NCI-H2196 (cell line): Measurements from ENCODE around the gene TMEM130.
"Not testable (repeated sequence)": the region's sequence is repeated elsewhere in the genome, so short reads cannot be mapped to it uniquely, and the experiment has no call there.

Experiments used
- DNase-seq: peaks from one replicate; lab custom pipeline; 2025; ENCODE audit not compliant: unreplicated experiment; lab: John Stamatoyannopoulos, UW

Gene TMEM130

DNA sequence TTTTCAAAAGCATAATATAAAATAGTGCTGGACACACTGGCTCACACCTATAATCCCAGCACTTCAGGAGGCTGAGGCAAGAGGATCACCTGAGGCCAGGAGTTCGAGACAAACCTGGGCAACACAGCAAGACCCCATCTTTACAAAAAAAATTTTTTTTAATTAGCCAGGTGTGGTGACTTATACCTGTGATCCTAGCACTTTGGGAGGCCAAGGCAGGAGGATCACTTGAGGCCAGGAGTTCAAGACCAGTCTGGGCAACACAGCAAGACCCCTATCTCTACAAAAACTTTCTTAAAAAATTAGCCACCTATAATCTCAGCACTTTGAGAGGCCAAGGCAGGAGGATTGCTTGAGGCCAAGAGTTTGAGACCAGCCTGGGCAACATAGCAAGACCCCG is 27.3 kb downstream of the TMEM130 start:
- not testable (repeated sequence) for DNase-seq

DNA sequence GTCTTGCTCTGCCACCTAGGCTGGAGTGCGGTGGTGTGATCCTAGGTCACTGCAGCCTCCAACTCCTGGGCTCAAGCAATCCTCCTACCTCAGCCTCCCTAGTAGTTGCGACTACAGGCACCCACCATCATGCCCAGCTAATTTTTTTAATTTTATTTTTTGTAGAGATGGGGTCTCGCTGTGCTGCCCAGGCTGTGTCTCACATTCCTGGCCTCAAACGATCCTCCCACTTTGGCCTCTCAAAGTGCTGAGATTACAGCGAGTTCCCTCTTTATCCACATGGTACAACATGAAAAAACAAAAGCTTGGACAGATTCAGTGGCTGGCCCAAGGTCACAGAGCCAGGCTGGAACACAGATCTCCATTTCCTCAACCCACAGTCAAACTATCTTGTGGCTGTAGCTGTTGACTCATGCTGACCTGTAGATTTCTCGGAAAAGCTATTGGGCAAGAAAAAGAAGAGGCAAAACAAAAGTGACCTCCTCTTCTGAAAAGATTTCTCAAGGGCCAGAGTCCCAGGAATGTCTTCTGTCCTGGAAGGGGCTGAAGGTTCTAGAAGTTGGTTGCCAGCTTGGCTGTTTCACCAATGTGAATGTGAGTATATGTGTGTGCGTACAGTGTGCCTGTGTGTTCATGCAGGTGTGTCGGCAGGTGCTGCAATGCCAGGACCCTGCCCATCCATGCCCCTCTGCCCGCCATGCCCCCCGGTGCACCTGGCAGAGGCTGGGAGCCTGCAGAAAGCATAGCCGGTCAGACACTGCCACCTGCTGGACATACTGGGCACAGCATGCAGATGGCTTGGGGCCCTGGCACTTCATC is 28.4 kb downstream of the TMEM130 start:
- DNase-seq = peak; percentile 55

DNA sequence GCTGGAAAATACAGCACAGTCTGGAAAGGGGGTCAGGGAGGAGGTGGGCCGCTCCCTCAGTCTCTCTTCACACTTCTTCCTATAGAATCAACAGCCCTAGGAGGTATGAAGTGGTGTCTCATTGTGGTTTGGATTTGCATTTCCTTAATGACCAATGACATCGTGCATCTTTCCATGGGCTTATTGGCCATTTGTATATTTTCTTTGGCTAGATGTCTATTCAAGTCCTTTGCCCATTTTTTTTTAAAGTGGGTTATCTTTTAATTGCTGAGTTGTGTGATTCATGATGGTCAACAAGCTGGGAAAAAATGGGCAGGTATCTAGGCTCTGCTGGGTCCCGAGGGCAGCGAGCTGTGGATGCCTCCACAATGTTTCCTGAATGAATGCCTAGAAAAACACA is 29.1 kb downstream of the TMEM130 start:
- no peak for DNase-seq

DNA sequence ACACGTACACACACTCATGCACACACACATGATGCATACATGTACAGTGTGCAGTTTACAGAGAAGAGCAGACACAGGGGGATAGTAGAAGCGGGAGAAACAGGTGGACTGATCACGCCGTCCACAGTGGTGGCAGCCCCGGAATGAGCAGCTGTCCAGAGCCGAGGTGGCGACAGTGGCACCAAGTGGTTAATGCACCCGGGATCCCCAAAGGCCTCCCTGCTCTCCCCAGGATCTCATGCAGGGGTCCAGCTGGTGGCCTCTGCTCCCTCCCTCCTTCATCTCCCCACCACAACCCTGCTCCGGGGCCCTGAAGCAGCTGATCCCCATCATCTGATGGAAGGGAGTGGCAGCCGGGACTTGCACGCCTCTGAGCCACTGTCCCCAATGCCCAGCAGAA is 29.7 kb downstream of the TMEM130 start:
- no peak for DNase-seq

DNA sequence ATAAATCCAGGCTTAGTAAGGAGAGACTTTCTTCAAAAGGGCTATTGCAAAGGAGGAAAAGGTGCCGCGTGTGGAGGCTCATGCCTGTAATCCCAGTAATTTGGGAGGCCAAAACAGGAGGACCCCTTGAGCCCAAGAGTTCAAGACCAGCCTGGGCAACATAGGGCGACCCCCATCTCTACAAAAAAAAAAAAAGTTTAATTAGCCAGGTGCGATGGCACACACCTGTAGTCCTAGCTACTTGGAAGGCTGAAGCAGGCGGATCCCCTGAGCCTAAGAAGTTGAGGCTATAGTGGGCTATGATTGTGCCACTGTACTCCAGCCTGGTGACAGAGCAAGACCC is 32.2 kb downstream of the TMEM130 start:
- no peak for DNase-seq

DNA sequence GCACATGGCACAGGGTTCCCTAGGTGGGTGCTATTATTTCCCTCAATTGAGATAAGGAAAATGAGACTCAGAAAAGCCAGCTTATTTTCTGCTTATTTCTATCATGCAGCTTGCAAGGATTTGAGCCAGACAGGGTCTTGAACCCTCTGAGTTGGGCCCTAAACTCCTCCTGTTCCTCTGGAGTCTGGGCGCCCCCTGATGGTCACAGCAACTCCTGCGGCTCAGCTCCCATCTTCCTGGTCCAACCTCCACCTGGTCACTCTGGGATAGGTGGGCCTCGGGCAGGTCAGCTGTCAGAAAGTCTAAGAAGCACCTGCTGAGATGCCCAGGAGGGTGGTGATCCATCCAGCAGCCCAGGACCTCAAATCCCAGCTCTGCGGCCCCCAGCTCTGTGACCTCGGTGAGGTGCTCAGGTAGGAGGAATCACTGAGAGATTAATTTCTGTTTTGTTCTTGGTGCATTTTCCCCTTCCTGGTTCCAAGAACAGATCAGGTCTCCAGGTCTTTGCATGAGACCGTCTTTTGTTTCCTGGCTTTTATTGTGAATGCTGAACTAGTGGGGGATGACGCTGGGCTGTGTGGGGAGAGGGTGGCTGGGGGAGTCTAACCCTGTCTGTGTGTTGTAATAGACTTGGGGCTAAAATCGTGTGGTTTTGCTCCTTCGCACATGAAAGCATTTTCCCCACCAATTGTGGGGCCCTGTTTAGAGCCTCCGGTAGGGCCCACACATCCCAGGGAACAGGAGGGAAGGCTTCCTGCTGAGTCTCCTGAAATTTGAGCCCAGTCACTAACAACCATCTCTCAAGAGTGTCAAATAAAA is 32.8 kb downstream of the TMEM130 start:
- peak; percentile 51 for DNase-seq

GRCh38 chr7:98834949-98835348 is 34.9 kb downstream of the TMEM130 start:
- DNase-seq = no peak

GRCh38 chr7:98833022-98833421 is 36.8 kb downstream of the TMEM130 start:
- DNase-seq = no peak

GRCh38 chr7:98831641-98832221 is 38.1 kb downstream of the TMEM130 start:
- DNase-seq = peak; percentile 20

- DNase-seq = no peak
Observed at GRCh38 chr7:98830972-98831548, 38.8 kb downstream of the TMEM130 start.

DNA sequence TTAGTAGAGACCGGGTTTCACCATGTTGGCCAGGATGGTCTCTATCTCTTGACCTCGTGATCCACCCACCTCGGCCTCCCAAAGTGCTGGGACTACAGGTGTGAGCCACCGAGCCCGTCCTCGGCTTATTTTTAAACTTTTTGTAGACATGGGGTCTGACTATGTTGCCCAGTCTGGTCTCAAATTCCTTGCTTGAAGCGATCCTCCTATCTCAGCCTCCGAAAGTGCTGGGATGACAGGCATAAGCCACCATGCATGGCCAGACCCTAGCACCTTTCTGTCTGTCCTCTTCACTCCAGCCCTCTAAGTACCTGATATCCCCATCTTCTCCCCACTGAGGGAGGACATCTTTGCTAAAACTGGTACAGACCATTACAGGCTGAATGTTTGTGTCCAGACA is 41.4 kb downstream of the TMEM130 start:
- no peak for DNase-seq

DNA sequence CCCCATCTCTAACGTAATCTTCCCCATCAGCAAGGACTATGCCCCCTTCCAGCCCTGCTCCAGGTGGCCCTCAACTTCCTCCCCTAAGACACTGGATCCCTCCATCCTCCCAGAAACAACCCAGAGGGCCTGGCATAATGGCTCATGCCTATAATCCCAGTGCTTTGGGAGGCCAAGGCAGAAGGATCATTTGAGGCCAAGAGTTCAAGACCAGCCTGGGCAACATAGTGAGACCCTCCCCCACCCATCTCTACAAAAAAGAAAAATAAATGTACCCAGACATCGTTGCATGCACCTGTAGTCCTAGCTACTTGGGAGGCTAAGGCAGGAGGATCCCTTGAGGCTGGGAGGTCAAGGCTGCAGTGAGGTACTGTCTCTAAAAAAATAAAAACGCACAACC is 42.6 kb downstream of the TMEM130 start:
- no peak for DNase-seq

DNA sequence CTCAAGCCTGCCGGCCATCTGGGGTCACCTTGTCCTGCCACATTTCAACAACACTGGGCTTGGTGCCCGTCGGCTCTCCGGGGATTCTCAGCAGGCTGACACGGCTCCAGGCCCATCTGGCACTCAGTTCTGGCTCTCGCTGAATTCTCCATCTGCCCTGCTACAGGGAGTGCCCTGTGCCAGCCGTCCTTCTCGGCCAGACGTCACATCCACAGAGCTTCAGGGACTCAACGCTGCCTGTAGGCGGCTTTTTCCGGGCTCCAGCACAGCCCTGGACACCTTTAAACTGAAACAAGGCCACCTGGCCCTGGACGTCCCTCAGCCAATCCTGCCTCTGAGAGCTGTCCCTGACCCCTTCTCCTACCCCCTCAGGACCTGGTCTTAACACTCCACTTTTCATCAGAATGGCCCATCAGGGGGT is 43.0 kb downstream of the TMEM130 start:
- peak; percentile 60 for DNase-seq

GRCh38 chr7:98826387-98826786 is 43.4 kb downstream of the TMEM130 start:
- DNase-seq = no peak

- DNase-seq = no peak
Observed at GRCh38 chr7:98823226-98823625, 46.6 kb downstream of the TMEM130 start.

DNA sequence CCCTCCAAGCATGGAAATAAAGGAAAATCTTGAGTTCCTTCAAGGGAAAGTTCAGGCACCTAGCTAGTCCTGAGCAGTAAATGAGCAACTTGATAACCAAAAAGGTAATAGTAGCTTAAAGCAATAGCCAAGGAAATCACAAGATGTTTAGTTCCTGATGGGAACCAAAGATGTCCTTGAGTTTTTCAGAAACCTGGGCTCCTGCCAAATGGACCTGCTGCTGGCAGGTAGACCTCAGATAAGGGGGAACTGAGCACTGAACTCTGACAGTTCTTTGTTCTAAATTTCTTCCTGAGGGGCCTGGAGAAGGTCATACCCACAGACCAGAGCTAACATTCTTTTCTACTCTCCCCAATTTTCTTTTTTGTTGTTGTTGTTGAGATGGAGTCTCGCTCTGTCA is 48.5 kb downstream of the TMEM130 start:
- no peak for DNase-seq

DNA sequence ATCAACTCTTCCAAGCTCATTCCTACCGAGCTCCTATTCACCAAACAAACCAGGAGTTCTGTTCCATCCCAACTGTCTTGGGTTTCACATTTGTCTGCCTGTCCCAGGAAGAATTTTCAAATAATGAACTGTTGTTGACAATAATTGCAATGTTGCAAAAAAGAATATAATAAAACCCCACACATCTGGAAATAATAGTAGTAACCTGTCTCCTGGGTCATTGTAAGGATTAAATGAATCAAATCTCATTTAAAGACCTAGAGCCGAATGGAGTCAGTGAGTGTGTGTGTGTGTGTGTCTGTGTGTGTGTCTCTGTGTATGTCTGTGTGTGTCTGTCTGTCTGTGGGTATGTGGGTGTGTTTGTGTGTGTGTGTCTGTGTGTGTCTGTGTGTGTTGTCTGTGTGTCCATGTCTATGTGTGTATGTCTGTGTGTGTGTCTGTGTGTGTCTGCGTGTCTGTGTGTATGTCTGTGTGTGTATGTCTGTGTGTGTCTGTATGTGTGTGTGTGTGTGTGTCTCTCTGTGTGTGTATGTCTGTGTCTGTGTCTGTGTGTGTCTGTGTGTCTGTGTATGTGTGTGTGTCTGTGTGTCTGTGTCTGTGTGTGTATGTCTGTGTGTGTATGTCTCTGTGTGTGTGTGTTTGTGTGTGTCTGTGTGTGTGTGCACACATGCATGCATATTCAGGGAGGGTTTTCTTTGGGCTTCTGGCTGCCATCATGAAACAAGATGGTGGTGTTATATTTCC is 52.7 kb downstream of the TMEM130 start:
- DNase-seq = no peak

DNA sequence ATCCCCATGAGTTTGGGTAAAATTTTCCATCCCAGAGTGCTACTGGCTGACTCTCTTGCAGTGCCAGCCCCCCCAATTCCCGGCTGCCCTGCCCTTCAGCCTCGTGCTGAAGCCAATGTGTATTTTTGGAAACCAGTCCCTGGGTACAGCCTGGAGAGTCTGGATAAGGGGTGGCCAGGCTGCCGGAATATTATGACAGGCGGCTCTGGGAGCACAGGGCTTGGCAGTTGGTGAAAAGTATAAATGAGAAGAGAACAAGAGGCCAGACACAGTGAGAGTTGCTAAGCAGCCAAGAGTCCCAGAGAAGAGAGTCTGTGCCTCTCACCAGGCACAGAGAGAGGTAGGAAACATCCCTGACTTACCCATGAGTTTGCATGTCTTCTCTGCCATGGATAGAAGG is 53.6 kb downstream of the TMEM130 start:
- no peak for DNase-seq

DNA sequence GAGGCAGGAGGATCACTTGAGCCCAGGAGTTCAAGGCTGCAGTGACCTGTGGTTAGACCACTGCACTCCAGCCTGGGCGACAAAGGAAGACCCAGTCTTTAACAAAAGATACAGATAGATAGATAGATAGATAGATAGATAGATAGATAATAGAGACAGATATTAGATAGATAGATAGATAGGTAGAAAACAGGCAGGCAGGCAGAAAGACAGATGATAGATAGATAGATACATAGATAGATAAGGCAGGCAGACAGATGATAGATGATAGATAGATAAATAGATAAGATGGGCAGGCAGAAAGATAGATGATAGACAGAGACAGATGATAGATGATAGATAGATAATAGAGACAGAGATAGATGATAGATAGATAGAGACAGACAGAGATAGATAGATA is 54.5 kb downstream of the TMEM130 start:
- no peak for DNase-seq

DNA sequence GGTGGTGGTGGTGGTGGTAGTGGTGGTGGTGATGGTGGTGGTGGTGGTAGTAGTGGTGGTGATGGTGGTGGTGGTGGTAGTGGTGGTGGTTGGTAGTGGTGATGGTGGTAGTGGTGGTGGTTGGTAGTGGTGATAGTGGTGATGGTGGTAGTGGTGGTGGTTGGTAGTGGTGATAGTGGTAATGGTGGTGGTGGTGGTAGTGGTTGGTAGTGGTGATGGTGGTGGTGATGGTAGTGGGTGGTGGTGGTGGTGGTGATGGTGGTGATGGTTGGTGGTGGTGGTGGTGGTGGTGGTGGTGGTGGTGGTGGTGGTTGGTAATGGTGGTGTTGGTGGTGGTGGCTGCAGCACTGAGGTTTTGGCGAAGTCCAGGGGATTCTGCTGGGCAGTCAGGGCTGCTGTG is 58.5 kb downstream of the TMEM130 start:
- DNase-seq = no peak
